ENCODE measurements around the gene INTS11. TPM values are rescaled to one million over a fixed set of nuclear protein-coding genes. Genes with fewer than 3 reads are reported as not detected.

INTS11 gene
- total RNA-seq, 1 experiment from 2014 or later = 95.7 TPM

- no peak for DNase-seq (ENCODE audit: low read depth)
Measured at GRCh38 chr1:1299686-1300351, 24.6 kb downstream of the INTS11 start.

GRCh38 chr1:1298861-1299685 lies 25.4 kb downstream of the INTS11 start:
- no peak for DNase-seq (ENCODE audit: low read depth)

DNA sequence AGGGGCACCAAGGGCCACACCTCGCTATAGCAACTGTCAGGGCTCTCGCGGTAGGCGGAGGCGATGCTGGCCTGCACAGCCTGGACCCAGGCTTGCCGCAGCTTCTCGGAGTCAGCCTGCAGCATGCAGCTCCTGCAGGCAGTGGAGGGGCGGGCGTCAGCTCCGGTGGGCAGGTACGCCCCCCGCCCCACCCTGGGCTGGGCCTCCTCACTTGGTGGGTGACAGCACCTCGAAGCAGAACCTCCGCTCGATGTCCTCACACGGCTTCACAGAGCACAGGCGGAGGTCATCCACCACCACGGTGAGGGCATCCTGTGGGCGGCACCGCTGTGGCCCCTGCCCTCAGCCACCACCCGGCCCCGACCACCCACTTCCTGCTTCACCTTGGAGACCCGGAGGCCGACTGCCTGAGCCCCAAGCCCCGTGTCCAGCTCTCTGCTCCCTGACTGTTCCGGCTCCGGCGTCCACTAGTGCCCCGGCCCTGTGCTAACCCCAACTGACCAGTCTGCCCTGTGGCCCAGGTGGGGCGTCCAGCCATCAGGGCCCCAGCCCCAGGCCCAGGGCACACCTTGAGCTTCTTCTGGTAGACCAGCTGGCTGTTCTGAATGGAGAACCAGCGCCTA lies 26.5 kb downstream of the INTS11 start:
- DNase-seq (ENCODE audit: low read depth) = no peak

GRCh38 chr1:1296070-1297061 lies 28.1 kb downstream of the INTS11 start:
- no peak for DNase-seq (ENCODE audit: low read depth)

DNA sequence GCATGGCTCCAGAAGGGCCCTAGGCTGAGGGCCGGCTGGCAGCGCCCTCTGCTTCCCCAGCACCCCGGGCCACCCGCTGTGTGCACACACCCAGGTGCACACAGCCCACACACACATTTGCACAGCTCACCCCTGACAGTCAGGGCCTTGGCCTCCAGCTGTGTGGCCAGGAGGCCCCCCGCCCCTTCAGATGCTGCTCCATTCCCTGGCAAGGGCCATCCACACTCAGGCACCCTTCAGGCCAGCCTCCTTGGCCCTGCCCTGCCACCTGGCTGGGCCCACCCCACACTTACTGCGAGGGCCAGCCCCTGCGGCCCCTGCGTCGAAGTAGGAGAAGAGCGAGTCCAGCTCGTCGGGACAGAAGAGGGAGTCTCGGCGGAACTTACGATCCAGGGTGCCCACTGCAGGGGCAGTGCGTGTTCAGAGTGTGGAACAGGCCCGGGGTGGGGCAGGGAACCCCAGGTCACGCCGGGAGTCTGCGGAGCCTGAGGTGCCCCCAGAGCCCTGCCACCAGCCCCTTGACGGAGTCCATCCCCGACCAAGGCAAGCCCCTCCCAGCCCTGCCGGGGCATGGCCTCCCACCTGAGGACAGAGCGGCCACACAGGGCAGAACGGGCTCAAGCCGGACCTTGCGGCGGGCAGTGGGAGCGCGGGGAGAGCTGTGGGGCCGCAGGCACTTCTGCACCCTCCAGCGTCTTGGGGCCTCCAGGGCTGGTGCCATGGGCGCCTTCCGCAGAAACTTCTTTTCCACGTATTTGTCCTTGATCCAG lies 29.1 kb downstream of the INTS11 start:
- DNase-seq (ENCODE audit: low read depth) = no peak

DNA sequence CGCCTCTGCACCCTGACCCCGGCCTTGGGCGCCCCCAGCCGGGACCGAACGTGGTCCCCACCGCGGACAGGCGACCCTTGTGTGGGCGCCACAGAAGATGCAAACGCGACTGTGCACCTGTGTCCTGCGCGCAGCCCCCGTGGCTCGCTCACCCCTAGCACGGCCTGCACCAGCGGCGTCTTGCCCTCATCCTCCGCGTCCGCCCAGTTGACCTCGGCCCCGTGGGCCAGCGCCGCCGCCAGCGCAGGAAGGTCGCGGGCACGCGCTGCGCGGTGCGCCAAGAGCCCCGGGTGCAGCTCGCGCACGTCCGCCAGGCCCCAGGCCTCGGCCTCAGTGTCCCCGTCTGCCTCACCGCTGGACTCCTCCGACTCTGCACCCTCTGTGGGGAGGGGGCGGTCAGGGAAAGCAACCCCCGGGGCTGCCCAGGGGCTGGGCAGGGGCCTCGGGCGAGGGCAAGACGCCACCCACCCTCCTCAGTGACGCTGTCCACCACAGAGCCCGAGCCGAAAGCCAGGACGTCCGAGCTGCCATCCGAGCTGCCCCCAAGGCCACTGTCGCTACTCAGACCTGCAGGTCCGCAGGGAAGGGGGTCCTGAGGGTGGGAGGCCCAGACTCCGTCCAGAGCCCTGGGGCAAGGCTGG lies 30.1 kb downstream of the INTS11 start:
- DNase-seq (ENCODE audit: low read depth) = no peak

DNA sequence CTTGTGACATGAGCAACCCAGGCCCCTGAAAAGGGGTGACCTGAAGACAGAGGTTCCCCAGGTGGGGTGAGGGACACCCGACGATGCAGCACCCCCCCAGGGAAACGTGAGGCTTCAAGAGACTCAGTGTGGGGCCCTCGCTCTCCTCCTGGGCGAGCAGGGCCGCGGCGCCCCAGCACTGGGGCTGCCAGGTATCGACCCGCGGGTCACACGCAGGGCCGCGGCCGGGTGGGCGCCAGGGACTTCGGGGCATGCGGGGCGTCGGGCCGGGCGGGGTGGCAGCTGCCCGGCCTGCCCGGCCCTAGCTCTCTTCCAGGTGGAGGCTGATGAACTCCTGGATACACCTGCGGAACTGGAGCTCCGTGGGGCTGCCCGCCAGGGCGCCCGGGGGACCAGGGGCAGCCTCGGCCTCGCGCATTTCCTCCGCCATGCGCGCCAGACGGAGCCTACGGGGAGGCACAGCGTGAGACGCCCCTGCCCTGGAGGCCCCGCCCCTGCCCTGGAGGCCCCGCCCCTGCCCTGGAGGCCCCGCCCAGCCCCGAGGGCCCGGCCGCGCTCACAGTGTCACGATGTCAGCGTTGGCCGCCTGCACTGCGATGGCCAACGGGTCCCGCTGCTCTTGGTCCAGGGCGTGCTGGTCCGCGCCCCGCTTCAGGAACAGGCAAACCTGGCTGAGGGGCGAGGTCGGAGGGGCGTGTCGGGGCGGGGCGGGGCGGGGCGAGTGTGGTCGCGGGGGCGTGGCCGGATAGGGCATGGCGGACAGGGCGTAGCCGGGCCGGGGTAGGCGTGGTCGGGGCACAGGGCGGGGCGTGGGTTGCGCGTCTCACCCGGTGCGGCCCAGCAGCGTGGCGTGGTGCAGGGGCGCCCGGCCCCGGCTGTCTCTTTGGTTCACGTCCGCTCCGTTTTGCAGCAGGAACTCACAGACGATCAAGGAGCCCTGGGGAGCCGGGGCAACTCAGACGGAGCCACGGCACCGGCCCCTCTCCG lies 30.9 kb downstream of the INTS11 start:
- no peak for DNase-seq (ENCODE audit: low read depth)

GRCh38 chr1:1292851-1293250 lies 31.6 kb downstream of the INTS11 start:
- DNase-seq (ENCODE audit: low read depth) = no peak

DNA sequence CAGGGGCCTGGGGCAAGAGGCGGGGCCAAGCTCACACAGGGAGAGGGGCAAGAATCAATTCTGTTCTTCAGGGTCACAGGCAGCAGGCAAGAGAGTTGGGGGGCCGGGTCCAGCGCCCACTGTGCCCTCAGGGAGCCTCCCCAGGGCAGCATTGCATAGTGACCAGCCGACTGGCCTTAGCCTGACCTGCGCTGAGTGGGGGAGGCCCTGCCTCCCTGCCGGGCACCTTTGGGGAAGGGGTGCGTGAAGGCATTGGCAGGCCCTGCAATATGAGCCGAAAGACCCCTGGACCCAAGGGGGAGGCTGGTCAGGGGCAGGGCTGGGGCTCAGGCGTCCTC lies 32.0 kb downstream of the INTS11 start:
- no peak for DNase-seq (ENCODE audit: low read depth)

GRCh38 chr1:1291548-1292441 lies 32.7 kb downstream of the INTS11 start:
- DNase-seq (ENCODE audit: low read depth) = peak; percentile 87

GRCh38 chr1:1291023-1291528 lies 33.4 kb downstream of the INTS11 start:
- DNase-seq (ENCODE audit: low read depth) = peak; percentile 56

DNA sequence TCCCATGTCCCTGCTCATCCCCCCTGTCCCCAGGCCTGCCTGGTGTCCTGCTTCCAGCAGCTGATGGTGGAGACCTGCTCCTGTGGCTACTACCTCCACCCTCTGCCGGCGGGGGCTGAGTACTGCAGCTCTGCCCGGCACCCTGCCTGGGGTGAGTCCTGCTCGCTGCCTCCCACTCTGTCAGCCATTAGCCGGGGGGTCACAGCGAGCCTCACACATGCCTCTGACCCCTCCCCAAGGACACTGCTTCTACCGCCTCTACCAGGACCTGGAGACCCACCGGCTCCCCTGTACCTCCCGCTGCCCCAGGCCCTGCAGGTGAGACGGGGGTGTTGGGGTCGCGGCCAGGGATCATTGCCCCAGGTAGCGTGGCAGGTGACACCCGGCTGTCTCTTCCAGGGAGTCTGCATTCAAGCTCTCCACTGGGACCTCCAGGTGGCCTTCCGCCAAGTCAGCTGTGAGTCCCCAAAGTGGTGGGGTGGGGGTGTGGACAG lies 34.2 kb downstream of the INTS11 start:
- peak; percentile 70 for DNase-seq (ENCODE audit: low read depth)

- DNase-seq (ENCODE audit: low read depth) = no peak
Measured at GRCh38 chr1:1287288-1288110, 37.0 kb downstream of the INTS11 start.

- DNase-seq (ENCODE audit: low read depth) = no peak
Measured at GRCh38 chr1:1286313-1287261, 37.9 kb downstream of the INTS11 start.

DNA sequence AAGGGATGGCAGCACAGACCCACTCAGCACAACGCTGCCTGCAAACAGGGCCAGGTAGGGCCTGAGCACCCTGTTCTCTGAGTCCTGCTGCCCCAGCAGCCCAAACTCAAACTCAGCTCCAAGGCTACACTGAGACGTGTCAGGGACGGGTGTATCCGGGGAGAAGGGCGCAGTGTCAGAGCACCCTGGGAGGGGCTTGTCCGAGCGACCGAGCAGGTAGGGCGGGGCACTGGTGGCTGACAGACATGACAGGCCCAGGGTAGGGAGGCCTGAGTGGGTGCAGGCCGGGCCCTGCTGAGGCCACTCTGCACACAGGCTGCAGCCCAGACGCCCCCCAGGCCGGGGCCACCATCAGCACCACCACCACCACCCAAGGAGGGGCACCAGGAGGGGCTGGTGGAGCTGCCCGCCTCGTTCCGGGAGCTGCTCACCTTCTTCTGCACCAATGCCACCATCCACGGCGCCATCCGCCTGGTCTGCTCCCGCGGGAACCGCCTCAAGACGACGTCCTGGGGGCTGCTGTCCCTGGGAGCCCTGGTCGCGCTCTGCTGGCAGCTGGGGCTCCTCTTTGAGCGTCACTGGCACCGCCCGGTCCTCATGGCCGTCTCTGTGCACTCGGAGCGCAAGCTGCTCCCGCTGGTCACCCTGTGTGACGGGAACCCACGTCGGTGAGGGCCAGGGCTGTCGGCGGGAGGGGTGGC lies 38.7 kb downstream of the INTS11 start:
- no peak for DNase-seq (ENCODE audit: low read depth)
